IPS DF 6.9 (cell line): ENCODE data around the gene ACOT13.
"Not testable (repeated sequence)": the region's sequence is repeated elsewhere in the genome, so short reads cannot be mapped to it uniquely, and the experiment has no call there.

ENCODE experiments used
- DNase-seq: peaks from one replicate; pipeline ENCODE4 v3.0.0-alpha.2; 2013; ENCODE audit warnings: low read depth, low spot score
- H3K27ac ChIP-seq: one replicate; pipeline ENCODE4 v1.5.1; 2013; ENCODE audit warnings: low read length, control low read depth
- H3K27me3 ChIP-seq: 2 replicates; pipeline ENCODE4 v1.6.1; 2013; ENCODE audit warnings: mild to moderate bottlenecking, low read length; ENCODE audit not compliant: control insufficient read depth, insufficient read depth
- H3K36me3 ChIP-seq: 2 replicates; pipeline ENCODE4 v1.6.1; 2013; ENCODE audit warnings: low read length; ENCODE audit not compliant: control insufficient read depth, insufficient read depth
- H3K4me1 ChIP-seq: 2 replicates; pipeline ENCODE4 v1.6.1; 2013; ENCODE audit warnings: low read length; ENCODE audit not compliant: control insufficient read depth, insufficient read depth
- H3K4me3 ChIP-seq: 2 replicates; pipeline ENCODE4 v1.5.1; 2013; ENCODE audit warnings: mild to moderate bottlenecking, low read length
- H3K9me3 ChIP-seq: 2 replicates; pipeline ENCODE4 v1.6.1; 2013; ENCODE audit warnings: low read length, inconsistent platforms; ENCODE audit not compliant: control insufficient read depth, insufficient read depth
- WGBS: extraction: QIAGEN DNeasy Blood & Tissue Kit; methylation state at CpG from one replicate; pipeline ENCODE4 v1.1.7; 2013; ENCODE audit warnings: mixed read lengths, missing lambda C conversion rate; ENCODE audit not compliant: insufficient read length, insufficient coverage; 5-methylcytosine and 5-hydroxymethylcytosine counted together

The ACOT13 gene

DNA sequence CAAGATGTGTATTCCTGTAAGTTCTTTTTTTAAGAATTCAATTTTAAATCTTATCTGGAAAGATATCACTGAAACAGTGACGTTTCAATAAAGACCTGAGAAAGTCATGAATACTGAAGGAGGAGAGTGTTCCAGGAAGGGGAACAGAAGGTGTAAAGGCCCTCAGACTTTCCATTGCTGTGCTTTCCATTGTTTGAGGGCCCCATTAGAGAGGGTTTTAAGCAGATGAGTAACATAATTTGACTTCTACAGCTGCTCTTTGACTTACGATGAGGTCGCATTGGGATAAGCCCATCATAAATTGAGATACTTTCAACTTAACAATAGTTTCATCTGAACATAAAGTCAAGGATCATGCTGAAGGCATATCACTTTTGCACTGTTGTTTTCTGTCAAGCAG lies 24.7 kb downstream of the ACOT13 start:
- DNase-seq = no peak
- no peak overlapping the region for H3K27ac ChIP-seq
- H3K36me3 ChIP-seq = no peaks in the 10 kb centered on the region
- H3K4me3 ChIP-seq = no peak overlapping the region
- no peaks in the 10 kb centered on the region for H3K27me3 ChIP-seq
- no peaks in the 10 kb centered on the region for H3K9me3 ChIP-seq
- WGBS = no CpG with 5 or more reads among the region's 3 CpGs
- H3K4me1 ChIP-seq = no peaks in the 10 kb centered on the region

GRCh38 chr6:24692003-24692402 lies 25.1 kb downstream of the ACOT13 start:
- H3K36me3 ChIP-seq = no peaks in the 10 kb centered on the region
- no CpG with 5 or more reads among the region's 4 CpGs for WGBS
- no peaks in the 10 kb centered on the region for H3K4me1 ChIP-seq
- H3K9me3 ChIP-seq = no peaks in the 10 kb centered on the region
- no peak overlapping the region for H3K4me3 ChIP-seq
- no peak overlapping the region for H3K27ac ChIP-seq
- no peaks in the 10 kb centered on the region for H3K27me3 ChIP-seq
- DNase-seq = no peak

- no CpG with 5 or more reads among the region's 3 CpGs for WGBS
Measured at GRCh38 chr6:24692415-24692814, 25.5 kb downstream of the ACOT13 start.

GRCh38 chr6:24692848-24693592 lies 26.1 kb downstream of the ACOT13 start:
- WGBS = no CpG with 5 or more reads among the region's 2 CpGs
- Histone ChIP-seq H3K9me3 (no peaks in the 10 kb centered on the region), H3K4me1 (no peaks in the 10 kb centered on the region), H3K27ac (no peak overlapping the region), H3K27me3 (no peaks in the 10 kb centered on the region), H3K36me3 (no peaks in the 10 kb centered on the region), H3K4me3 (no peak overlapping the region)
- DNase-seq = no peak

More at GRCh38 chr6:24692415-24692814, 25.5 kb downstream of the ACOT13 start:
- Histone ChIP-seq H3K9me3 (no peaks in the 10 kb centered on the region), H3K27ac (no peak overlapping the region), H3K4me3 (no peak overlapping the region), H3K36me3 (no peaks in the 10 kb centered on the region), H3K27me3 (no peaks in the 10 kb centered on the region), H3K4me1 (no peaks in the 10 kb centered on the region)
- DNase-seq = no peak

DNA sequence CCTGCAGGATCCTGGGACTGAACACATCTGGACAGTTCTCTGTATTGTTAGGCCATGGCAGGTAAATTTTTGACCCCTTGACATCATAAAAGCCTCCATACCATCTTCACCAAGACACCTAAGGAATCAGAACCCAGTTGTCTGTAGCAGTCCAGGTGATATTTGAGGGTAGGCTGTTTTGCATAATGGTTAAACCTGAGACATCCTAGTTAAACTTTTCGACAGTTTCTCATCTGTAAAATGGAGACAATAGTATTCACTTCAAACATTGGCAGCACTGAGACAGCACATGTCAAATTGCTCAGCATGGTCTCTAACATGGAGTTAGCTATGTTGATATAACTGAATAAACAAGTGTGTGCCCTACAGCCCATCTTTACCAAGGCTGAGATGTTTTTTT lies 27.3 kb downstream of the ACOT13 start:
- Histone ChIP-seq H3K9me3 (no peaks in the 10 kb centered on the region), H3K36me3 (no peaks in the 10 kb centered on the region), H3K27ac (no peak overlapping the region), H3K4me3 (no peak overlapping the region), H3K27me3 (no peaks in the 10 kb centered on the region), H3K4me1 (no peaks in the 10 kb centered on the region)
- DNase-seq = no peak
- no CpG with 5 or more reads among the region's 1 CpG for WGBS

GRCh38 chr6:24695635-24696034 lies 28.8 kb downstream of the ACOT13 start:
- H3K27ac ChIP-seq, DNase-seq, H3K9me3 ChIP-seq, H3K4me3 ChIP-seq, H3K27me3 ChIP-seq, H3K36me3 ChIP-seq, H3K4me1 ChIP-seq: not testable (repeated sequence)
- no CpG with 5 or more reads among the region's 8 CpGs for WGBS

- no peak for DNase-seq
Measured at GRCh38 chr6:24696097-24696496, 29.2 kb downstream of the ACOT13 start.

DNA sequence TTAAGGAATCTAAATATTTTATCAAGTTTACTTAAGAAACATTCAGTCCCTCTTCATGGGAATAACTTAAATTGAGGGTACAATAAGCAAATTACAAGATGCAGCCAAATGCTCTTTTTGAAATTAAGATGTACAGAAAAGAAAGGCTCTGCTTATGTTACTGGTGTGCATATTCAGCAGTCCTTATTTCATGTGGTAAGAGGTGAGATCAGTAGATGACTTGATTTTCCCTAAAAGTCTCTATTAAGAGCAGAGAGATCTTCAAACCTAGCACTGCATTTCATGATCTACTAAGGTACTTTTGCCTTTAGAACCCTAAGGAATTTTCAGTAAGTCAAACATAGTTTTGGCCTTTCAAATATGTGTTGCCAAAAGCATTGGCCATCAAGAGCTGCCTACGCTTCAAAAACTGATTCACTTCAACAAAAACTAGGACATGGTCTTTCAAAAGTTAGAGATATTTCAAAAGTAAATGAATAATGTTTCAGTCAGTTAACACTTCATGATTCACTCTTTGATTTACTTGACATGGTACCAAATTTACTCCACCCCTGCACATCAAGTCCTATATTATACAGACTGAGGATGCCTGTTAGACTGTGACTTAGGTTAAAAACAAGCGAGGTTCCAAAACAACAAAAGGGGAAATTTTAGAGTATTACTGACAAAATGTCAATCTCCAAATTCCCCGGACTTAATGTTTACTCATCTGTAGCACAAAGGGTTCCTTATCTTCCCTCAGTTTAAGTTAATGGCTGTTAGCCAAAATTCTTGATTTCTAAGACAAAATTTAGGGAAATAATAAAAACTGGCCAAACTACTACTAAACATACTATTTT lies 32.9 kb downstream of the ACOT13 start:
- Histone ChIP-seq H3K4me1 (no peaks in the 10 kb centered on the region), H3K9me3 (no peaks in the 10 kb centered on the region), H3K4me3 (no peak overlapping the region), H3K27me3 (no peaks in the 10 kb centered on the region), H3K27ac (no peak overlapping the region), H3K36me3 (no peaks in the 10 kb centered on the region; the same call in 1 of the 2 replicates)
- no peak for DNase-seq
- no CpG with 5 or more reads among the region's 3 CpGs for WGBS

More at GRCh38 chr6:24696097-24696496, 29.2 kb downstream of the ACOT13 start:
- no peak overlapping the region for H3K4me3 ChIP-seq
- WGBS = no CpG with 5 or more reads among the region's 2 CpGs
- H3K4me1 ChIP-seq = no peaks in the 10 kb centered on the region
- no peaks in the 10 kb centered on the region for H3K27me3 ChIP-seq
- H3K36me3 ChIP-seq = no peaks in the 10 kb centered on the region
- H3K27ac ChIP-seq = no peak overlapping the region
- no peaks in the 10 kb centered on the region for H3K9me3 ChIP-seq

DNA sequence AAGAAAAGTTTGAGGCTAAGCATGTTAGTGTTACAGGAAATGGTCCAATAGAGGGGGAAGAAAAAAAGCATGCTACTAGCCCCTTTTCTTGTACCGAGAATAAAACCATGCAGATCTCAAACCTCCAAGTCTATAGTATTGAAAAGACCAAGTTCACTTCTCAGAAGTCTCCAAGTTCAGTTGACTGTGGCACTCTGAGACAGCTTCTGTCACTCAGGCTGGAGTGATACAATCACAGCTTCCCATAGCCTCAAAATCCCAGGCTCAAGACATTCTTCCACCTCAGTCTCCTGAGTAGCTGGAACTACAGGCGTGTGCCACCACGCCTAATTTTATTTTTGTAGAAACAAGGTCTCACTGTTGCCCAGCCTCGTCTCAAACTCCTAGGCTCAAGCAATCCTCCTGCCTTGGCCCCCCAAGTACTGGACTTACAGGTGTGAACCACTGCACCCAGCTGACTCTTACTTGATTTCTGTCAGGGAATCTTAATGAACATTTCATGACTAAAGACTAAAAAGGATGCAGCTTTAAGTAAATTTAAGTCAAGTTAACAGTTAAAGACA lies 35.9 kb downstream of the ACOT13 start:
- H3K36me3 ChIP-seq = peaks cover 14% of the 10 kb centered on the region; the same call in 1 of the 2 replicates
- no peak overlapping the region for H3K27ac ChIP-seq
- H3K9me3 ChIP-seq = no peaks in the 10 kb centered on the region
- DNase-seq = no peak
- H3K4me3 ChIP-seq = no peak overlapping the region
- H3K4me1 ChIP-seq = no peaks in the 10 kb centered on the region
- WGBS = no CpG with 5 or more reads among the region's 4 CpGs
- H3K27me3 ChIP-seq = no peaks in the 10 kb centered on the region

- DNase-seq = no peak
- H3K4me3 ChIP-seq = no peak overlapping the region
- H3K36me3 ChIP-seq = peaks cover 16% of the 10 kb centered on the region; the same call in 1 of the 2 replicates
- H3K27ac ChIP-seq = no peak overlapping the region
- H3K9me3 ChIP-seq = no peaks in the 10 kb centered on the region
- H3K27me3 ChIP-seq = no peaks in the 10 kb centered on the region
- no peaks in the 10 kb centered on the region for H3K4me1 ChIP-seq
Measured at GRCh38 chr6:24704468-24704867, 37.6 kb downstream of the ACOT13 start.
